GM18526 (cell line): ENCODE results near the gene R3HDM4.

Experiments
- POLR2A ChIP-seq: IDR thresholded peaks from 3 replicates; pipeline ENCODE4 v1.6.1; 2011; ENCODE audit not compliant: insufficient read length; ENCODE audit errors: extremely low read depth

Gene R3HDM4

DNA sequence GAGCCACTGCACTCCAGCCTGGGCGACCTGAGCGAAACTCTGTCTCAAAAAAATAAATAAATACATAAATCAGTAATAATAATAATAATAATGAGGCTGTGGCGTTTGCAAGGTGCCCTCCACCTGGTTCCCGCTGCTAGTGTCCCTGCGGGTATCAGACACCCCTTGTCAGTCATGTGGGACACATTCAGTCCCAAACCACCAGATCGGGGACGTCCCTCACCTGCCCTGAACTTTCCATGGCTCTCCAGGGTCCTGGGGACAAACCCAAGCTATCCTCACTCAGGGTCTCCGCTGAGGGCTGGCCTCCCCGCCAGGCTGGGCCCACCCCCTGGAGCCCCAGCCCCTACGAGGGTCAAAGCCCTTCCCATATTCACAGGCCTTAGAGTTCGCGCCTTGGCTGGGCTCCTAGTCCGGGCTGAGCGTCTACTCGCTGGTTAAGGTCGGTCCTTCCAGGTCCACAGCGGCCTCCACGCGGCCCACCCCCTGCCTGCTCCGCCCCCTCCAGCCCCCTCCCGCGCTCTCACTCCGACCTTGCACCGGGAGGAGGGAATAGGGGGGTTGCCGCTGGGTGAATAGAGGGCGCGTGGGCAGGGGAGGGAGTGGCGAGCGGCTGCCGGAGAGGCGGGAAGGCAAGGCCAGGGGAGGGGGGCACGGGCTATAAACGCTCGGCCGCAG, 3.8 kb upstream of the R3HDM4 start:
- no peak for TF ChIP-seq POLR2A

GRCh38 chr19:912181-913079, 589 bp downstream of the R3HDM4 start:
- TF ChIP-seq POLR2A = no peak

GRCh38 chr19:911197-912033, 1.6 kb downstream of the R3HDM4 start:
- TF ChIP-seq POLR2A = no peak

DNA sequence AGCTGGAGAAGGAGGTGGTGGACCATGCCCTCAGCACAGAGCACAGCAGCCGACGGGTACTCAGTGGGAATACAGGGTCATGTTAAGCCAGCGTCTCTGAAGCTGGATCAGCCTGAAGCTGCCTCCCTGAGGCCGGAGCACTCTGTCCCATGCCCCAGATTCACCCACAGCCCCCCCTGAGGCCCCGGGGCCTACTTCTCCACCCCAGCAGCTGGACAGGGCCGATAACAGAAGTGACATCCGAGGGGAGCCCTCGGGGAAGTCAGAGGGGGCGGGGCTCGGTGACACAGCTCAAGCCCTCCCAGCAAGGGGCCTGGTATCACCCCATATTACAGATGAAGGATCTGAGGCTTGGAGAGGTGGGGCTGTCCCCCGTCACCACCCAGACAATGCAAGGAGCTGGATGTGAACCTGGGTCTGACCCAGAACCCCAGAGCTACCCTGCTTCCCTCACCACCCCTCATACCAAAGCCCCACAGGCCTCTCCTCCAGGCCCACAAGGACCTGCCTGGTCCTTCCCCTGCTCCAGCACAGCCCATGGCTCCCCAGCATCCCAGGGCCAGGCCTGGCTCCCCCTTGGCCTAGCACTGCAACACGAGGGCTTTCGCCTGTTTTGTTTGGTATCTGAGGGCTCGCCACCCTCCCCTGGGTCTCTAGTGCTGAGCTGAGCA, 5.7 kb downstream of the R3HDM4 start:
- TF ChIP-seq POLR2A = no peak

DNA sequence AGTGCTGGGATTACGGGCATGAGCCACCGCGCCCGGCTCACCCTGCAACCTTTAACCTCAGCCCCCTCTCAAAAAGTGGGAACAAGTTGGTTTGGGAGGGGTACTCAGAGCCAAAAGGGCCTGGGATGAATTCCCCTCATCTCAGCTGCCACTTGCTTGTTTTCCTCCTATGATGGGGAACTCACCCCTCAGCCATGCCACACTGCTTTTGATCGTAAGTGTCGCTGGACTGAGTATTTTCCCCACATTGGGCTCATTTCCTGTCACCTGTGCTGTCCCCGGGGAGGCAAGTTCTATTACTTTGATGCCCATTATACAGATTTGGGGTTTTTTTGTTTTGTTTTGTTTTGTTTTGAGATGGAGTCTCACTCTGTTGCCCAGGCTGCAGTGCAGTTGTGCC, 6.5 kb downstream of the R3HDM4 start:
- TF ChIP-seq POLR2A = no peak

- no peak for TF ChIP-seq POLR2A
Measured at GRCh38 chr19:904545-904944, 8.5 kb downstream of the R3HDM4 start.

GRCh38 chr19:903266-903797, 9.7 kb downstream of the R3HDM4 start:
- no peak for TF ChIP-seq POLR2A

DNA sequence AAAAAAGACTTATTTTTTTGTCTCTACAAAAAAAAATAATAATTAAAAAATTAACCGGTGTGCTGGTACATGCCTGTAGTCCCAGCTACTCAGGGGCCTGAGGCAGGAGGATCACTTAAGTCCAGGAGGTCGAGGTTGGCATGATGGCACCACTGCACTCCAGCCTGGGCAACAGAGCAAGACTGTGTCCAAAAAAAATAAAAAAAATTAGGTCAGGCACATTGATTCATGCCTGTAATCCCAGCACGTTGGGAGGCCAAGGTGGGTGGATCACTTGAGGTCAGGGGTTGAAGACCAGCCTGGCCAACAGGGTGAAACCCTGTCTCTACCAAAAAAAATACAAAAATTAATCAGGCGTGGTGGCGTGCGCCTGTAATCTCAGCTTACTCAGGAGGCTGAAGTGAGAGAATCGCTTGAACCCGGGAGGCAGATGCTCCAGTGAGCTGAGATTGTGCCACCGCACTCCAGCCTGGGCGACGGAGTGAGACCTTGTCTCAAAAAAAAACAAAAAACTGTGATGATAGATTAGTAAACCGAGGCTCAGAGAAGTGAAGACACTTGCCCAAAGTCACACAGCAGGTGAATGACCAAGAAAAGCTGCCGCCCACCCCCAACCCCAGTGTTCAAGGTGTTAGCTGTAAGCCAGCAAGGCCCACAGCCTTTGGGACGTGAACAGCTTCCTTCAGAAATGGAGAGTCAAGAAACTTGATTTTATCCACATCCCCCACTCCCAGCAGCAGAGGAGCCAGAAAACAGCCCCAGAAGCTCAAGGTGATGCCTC, 10.4 kb downstream of the R3HDM4 start:
- no peak for TF ChIP-seq POLR2A

- no peak for TF ChIP-seq POLR2A
Measured at GRCh38 chr19:902093-902370, 11.0 kb downstream of the R3HDM4 start.

GRCh38 chr19:901216-902092, 11.6 kb downstream of the R3HDM4 start:
- no peak for TF ChIP-seq POLR2A

DNA sequence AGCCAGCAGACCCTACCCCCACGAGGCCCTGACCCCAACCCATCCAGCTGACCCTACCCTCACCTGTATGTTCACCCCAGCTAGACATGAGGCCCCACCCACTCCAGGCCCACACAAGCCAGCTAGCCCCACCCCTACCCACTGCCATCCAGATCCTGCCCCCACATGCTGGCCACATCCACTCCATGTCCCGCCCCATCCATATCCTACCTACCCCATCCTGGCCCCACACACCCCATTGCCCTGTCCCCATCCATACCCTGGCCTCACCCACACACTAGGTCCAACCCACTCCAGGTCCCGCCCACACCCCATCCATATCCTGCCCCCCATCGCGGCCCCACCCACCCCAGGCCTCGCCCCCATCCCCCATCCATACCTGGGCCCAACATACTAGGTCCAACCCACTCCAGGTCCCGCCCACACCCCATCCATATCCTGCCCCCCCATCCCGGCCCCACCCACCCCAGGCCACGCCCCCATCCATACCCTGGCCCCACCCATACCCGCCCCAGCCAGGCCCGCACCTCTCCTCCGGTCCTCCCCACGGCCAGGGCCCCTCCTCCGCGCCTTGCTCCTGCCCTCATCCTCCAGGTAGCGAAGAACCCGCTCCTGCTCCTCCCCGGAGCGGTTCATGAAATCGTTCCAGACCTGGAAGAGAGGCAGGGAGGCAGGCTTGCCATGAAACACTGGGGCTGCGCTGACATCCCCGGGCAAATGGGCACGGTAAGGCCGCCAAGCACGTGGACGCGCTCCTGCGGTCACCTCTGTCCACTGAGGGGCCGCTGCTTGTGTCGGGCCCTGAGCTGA, 12.5 kb downstream of the R3HDM4 start:
- TF ChIP-seq POLR2A = no peak

GRCh38 chr19:900043-900301, 13.0 kb downstream of the R3HDM4 start:
- no peak for TF ChIP-seq POLR2A
